K562 (cell line): ENCODE results near the gene HDAC7. TPM values are rescaled to one million over a fixed set of nuclear protein-coding genes. Genes with fewer than 3 reads are reported as not detected.

Source experiments
- C11orf30 ChIP-seq: fragments of 450-650 bp; IDR thresholded peaks from 2 replicates; pipeline ENCODE4 v1.6.1; 2016; ENCODE audit warnings: low read depth, mild to moderate bottlenecking
- SETDB1 ChIP-seq: IDR thresholded peaks from one replicate; pipeline ENCODE4 v1.6.1; 2012; ENCODE audit warnings: low read length, control low read depth, inconsistent platforms
- polyA plus RNA-seq, 8 experiments: library from polyadenylated mRNA; depleted of rRNA in 4 of 8; stranded (reverse) in 5 of 8; unstranded in 3 of 8; fragments of >200 nt; fragmentation: Nextera tagmentation in 2 of 8; fragmentation: Illumina TruSeq in 1 of 8; extraction: Ambion mirVana in 2 of 8; extraction: Trizol in 1 of 8; gene quantifications; 2 replicates each; pipeline versions ENCODE4 v1.2.1 to v1.2.3, GENCODE V29; 2011 to 2014; ENCODE audit warnings: inconsistent platforms in 1 of 8, missing spikeins in 1 of 8
- total RNA-seq, 7 experiments: library from RNA; depleted of rRNA in 6 of 7; stranded (reverse); fragments of >200 nt in 6 of 7; fragmentation: Illumina TruSeq in 2 of 7; extraction: Trizol in 2 of 7; gene quantifications; 2 replicates each; pipeline versions ENCODE4 v1.2.1 to v1.2.3, GENCODE V29; 2011 to 2021; ENCODE audit warnings: low replicate concordance in 1 of 7
- TF ChIP-seq, protein P1 (sequence below): sonication (generic); formaldehyde crosslinking; IDR thresholded peaks from 2 replicates; pipeline ENCODE4 v1.8.1; 2022; ENCODE audit warnings: missing genetic modification reagents
- TF ChIP-seq, protein P2 (sequence below): sonication (generic); formaldehyde crosslinking; IDR thresholded peaks from 2 replicates; pipeline ENCODE4 v1.8.0; 2022; ENCODE audit warnings: mild to moderate bottlenecking, missing genetic modification reagents, borderline replicate concordance
- TF ChIP-seq, protein P3 (sequence below), 3 experiments: IDR thresholded peaks in 2 of 3; conservative IDR thresholded peaks in 1 of 3; 2 replicates each; pipeline ENCODE4 v1.5.1; 2011 to 2012; ENCODE audit warnings: low read length in 3 of 3, mild to moderate bottlenecking in 3 of 3, control low read depth in 2 of 3, improper control_type of control experiment in 1 of 3, inconsistent platforms in 1 of 3, low read depth in 1 of 3, mixed read lengths in 1 of 3, moderate library complexity in 1 of 3; ENCODE audit not compliant: insufficient read depth in 2 of 3
- TF ChIP-seq, protein P4 (sequence below): fragments of 450-650 bp; formaldehyde crosslinking; IDR thresholded peaks from 2 replicates; pipeline ENCODE4 v1.4.0; 2020; ENCODE audit warnings: mild to moderate bottlenecking, moderate library complexity

The HDAC7 gene
- total and polyA plus RNA-seq, 9 of the 15 experiments (the other 6 are each of a cell fraction or from before 2014, with no cell fraction given): 2.5 to 129 (median 31.1) TPM

DNA sequence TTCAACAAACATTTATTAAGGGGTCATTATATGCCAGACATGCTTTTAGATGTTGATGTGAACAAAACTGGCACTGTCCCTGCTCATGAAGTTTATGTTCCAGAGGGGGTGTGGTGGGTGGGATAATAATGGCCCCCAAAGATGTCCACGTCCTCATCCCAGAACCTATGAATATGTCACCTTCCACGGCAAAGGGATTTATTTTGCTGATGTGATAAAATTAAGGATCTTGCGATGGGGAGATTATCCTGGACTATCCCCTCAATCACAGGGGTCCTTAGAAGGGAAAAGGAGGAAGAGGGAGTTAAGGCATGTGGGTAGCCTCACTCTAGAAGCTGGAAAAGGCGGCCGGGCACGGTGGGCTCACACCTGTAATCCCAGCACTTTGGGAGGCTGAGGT, 48.4 kb downstream of the HDAC7 start (continued):
- TF ChIP-seq, protein P1, sequence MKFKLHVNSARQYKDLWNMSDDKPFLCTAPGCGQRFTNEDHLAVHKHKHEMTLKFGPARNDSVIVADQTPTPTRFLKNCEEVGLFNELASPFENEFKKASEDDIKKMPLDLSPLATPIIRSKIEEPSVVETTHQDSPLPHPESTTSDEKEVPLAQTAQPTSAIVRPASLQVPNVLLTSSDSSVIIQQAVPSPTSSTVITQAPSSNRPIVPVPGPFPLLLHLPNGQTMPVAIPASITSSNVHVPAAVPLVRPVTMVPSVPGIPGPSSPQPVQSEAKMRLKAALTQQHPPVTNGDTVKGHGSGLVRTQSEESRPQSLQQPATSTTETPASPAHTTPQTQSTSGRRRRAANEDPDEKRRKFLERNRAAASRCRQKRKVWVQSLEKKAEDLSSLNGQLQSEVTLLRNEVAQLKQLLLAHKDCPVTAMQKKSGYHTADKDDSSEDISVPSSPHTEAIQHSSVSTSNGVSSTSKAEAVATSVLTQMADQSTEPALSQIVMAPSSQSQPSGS (CRISPR knock-in tag): no peak
- TF ChIP-seq SETDB1 (no peak), C11orf30 (peak; percentile 72)
- TF ChIP-seq, protein P2, sequence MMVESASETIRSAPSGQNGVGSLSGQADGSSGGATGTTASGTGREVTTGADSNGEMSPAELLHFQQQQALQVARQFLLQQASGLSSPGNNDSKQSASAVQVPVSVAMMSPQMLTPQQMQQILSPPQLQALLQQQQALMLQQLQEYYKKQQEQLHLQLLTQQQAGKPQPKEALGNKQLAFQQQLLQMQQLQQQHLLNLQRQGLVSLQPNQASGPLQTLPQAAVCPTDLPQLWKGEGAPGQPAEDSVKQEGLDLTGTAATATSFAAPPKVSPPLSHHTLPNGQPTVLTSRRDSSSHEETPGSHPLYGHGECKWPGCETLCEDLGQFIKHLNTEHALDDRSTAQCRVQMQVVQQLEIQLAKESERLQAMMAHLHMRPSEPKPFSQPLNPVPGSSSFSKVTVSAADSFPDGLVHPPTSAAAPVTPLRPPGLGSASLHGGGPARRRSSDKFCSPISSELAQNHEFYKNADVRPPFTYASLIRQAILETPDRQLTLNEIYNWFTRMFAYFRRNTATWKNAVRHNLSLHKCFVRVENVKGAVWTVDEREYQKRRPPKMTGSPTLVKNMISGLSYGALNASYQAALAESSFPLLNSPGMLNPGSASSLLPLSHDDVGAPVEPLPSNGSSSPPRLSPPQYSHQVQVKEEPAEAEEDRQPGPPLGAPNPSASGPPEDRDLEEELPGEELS (CRISPR knock-in tag): no peak
- TF ChIP-seq, protein P3, sequence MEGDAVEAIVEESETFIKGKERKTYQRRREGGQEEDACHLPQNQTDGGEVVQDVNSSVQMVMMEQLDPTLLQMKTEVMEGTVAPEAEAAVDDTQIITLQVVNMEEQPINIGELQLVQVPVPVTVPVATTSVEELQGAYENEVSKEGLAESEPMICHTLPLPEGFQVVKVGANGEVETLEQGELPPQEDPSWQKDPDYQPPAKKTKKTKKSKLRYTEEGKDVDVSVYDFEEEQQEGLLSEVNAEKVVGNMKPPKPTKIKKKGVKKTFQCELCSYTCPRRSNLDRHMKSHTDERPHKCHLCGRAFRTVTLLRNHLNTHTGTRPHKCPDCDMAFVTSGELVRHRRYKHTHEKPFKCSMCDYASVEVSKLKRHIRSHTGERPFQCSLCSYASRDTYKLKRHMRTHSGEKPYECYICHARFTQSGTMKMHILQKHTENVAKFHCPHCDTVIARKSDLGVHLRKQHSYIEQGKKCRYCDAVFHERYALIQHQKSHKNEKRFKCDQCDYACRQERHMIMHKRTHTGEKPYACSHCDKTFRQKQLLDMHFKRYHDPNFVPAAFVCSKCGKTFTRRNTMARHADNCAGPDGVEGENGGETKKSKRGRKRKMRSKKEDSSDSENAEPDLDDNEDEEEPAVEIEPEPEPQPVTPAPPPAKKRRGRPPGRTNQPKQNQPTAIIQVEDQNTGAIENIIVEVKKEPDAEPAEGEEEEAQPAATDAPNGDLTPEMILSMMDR (IDR thresholded peaks at IDR 0.05 in 2 of 3, conservative IDR thresholded peaks at IDR 0.05 in 1 of 3; ENCODE audit: insufficient read depth in 2 of 3, low read depth in 1 of 3, low read length in 3 of 3): no peak
- TF ChIP-seq, protein P4, sequence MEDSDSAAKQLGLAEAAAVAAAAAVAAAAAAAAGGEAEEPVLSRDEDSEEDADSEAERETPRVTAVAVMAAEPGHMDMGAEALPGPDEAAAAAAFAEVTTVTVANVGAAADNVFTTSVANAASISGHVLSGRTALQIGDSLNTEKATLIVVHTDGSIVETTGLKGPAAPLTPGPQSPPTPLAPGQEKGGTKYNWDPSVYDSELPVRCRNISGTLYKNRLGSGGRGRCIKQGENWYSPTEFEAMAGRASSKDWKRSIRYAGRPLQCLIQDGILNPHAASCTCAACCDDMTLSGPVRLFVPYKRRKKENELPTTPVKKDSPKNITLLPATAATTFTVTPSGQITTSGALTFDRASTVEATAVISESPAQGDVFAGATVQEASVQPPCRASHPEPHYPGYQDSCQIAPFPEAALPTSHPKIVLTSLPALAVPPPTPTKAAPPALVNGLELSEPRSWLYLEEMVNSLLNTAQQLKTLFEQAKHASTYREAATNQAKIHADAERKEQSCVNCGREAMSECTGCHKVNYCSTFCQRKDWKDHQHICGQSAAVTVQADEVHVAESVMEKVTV (CRISPR knock-in tag): no peak
